ENCODE data around the gene PNPO.

DNA sequence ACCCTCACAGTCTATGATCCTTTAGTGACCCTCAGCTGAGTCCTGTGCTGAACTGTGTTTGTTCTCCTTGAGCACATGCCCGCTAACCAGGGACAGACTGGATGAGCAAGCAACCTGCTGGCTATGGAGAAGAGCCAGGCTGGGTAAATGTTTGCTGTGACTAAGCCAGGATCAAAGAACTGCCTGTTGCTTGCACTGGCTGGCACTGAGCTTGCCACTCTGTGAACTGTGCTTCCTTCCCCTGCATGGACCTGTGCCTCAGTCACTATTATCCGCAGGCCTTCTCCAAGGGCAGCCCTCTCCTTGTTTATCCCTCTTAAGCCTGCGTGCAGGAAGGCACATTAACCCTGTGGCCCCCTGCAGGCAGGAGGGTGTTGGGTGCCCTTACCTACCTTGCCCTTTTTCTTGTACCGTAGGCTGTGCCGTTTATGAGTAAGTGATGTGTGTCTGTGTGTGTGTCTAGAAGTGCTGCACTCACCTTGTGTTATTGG, 7.4 kb downstream of the PNPO start:
- TF ChIP-seq, protein P1, sequence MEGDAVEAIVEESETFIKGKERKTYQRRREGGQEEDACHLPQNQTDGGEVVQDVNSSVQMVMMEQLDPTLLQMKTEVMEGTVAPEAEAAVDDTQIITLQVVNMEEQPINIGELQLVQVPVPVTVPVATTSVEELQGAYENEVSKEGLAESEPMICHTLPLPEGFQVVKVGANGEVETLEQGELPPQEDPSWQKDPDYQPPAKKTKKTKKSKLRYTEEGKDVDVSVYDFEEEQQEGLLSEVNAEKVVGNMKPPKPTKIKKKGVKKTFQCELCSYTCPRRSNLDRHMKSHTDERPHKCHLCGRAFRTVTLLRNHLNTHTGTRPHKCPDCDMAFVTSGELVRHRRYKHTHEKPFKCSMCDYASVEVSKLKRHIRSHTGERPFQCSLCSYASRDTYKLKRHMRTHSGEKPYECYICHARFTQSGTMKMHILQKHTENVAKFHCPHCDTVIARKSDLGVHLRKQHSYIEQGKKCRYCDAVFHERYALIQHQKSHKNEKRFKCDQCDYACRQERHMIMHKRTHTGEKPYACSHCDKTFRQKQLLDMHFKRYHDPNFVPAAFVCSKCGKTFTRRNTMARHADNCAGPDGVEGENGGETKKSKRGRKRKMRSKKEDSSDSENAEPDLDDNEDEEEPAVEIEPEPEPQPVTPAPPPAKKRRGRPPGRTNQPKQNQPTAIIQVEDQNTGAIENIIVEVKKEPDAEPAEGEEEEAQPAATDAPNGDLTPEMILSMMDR (IDR thresholded peaks at IDR 0.05) = no peak
- no peak for TF ChIP-seq POLR2A (IDR thresholded peaks at IDR 0.05)

All from thyroid gland (tissue), 4 donors.